BLaER1 (cell line): ENCODE data around the gene PNPLA2.
A peak's percentile ranks its signal among the peaks of the same experiment; 100 is the strongest.

Source experiments
- H3K27ac ChIP-seq: shearing (Covaris generic); formaldehyde crosslinking; 2 replicates; pipeline ENCODE4 v1.8.1; 2022
- H3K27me3 ChIP-seq: shearing (Covaris generic); formaldehyde crosslinking; 2 replicates; pipeline ENCODE4 v1.8.1; 2022
- H3K36me3 ChIP-seq: shearing (Covaris generic); formaldehyde crosslinking; 2 replicates; pipeline ENCODE4 v1.8.1; 2022
- H3K4me1 ChIP-seq: shearing (Covaris generic); formaldehyde crosslinking; 2 replicates; pipeline ENCODE4 v1.8.1; 2022
- H3K4me2 ChIP-seq: shearing (Covaris generic); formaldehyde crosslinking; 2 replicates; pipeline ENCODE4 v1.8.1; 2022
- H3K4me3 ChIP-seq: shearing (Covaris generic); formaldehyde crosslinking; 2 replicates; pipeline ENCODE4 v1.8.1; 2022
- H3K9ac ChIP-seq: shearing (Covaris generic); formaldehyde crosslinking; 2 replicates; pipeline ENCODE4 v1.8.1; 2022
- H3K9me3 ChIP-seq: shearing (Covaris generic); formaldehyde crosslinking; 2 replicates; pipeline ENCODE4 v1.8.1; 2022
- H4K20me1 ChIP-seq: shearing (Covaris generic); formaldehyde crosslinking; 2 replicates; pipeline ENCODE4 v1.8.1; 2022
- Cebpa-rat ChIP-seq: shearing (Covaris generic); IDR thresholded peaks from 2 replicates; pipeline ENCODE4 v1.8.1; 2022

PNPLA2 gene

DNA sequence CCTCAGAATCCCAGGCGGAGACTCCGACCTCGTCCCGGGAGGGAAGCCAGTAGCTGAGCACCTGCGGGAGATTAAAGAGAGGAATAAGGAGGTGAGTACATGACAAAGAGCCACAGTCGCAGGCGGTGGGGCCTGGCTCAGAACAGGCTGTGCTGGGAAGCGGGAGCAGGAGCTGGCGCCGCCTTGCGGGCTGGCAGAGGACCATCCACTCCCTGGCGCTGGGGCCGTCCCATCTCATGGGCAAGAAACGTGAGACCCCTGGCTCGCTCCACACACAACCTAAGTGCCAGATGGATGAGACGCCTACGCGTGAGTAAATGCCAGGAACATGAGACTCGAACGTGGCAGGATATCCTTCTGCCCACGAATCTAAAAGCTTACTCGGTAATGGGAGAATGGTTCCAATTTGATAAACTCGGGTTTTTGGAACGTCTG lies 35.1 kb upstream of the PNPLA2 start:
- Histone ChIP-seq H3K9me3 (no peaks in the 10 kb centered on the region), H4K20me1 (peaks cover 20% of the 10 kb centered on the region; the same call in 1 of the 2 replicates), H3K27ac (no peak overlapping the region), H3K9ac (no peak overlapping the region), H3K36me3 (peaks cover 41% of the 10 kb centered on the region), H3K4me3 (no peak overlapping the region), H3K4me1 (peaks cover 74% of the 10 kb centered on the region), H3K4me2 (peak overlapping the region; percentile 39), H3K27me3 (no peaks in the 10 kb centered on the region)
- TF ChIP-seq Cebpa-rat = no peak

DNA sequence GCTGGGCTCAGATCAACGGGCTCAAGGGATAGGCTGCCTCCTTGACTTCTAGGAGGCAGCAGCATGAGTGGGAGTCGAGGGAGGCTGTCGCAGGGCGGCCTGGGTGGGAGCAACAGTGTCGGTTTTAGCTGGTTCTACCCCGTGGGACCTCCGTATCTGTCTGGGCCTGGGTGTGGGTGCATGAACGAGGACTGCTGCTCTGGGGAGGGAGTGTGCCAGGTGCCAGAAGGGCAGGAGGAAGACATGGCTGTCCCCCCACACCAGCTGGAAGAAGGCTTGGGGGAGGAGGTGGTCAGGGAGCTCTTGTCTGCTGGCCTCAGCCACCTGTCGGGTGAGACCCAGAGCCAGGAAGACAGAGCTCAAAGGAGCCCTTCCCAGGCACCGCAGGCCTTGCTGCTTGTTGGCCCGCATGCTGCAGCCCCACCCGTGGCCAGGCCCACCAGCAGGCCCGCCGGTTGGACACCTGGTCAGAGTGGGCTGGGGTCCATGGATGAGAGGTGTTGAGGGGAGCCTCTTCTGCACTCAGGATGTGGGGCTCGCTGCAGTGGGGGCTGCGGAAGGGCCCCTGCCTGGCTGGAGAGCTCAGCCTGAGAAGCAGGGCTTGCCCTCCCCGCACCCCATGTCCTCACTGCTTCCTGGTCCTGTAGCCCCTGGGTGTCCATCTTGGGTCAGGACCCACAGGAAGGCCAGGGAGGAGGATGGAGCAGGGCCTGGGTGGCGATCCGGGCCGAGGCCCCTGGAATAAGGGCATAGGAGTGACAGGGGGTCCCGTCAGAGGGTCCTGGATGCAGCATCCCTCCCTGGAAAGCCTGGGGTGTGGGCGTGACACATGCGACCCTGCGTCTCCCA lies 32.3 kb upstream of the PNPLA2 start:
- peaks cover 29% of the 10 kb centered on the region for H3K36me3 ChIP-seq
- H3K9ac ChIP-seq = no peak overlapping the region
- 0 out of 2 replicates have a peak overlapping the region, but pooled peaks have one; percentile 5 for H3K4me2 ChIP-seq
- no peaks in the 10 kb centered on the region for H3K9me3 ChIP-seq
- peaks cover 57% of the 10 kb centered on the region for H3K4me1 ChIP-seq
- H3K27ac ChIP-seq = no peak overlapping the region
- H3K4me3 ChIP-seq = no peak overlapping the region
- no peak for TF ChIP-seq Cebpa-rat
- no peaks in the 10 kb centered on the region for H3K27me3 ChIP-seq
- peaks cover 31% of the 10 kb centered on the region; the same call in 1 of the 2 replicates for H4K20me1 ChIP-seq

DNA sequence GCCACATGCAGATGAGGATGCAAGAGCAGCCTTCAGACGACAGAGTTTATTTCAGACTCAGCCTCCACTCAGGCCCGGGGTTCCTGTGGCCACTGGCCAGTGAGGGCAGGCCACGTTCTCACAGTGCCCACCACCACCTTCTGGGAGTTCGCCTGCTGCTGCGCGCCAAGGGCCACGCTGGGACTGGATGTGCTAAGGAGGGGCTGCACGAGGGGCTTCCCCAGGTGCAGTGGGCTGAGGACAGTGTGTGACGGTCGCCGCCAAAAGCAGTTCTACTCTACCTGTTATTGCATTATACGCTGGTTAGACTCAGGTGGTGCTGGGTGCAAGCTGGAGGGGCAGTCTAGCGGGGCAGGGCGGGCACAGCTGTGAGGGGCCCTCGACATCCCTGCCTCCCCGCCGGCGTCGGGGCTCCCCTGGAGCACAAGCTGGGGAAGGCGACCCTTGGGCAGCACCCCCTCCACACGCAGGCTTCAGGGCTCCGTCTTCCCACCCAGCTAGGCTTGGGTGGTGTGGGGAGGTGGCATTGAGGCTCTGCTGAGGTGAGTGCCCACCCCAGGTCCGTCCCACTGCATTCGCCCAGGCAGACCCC lies 31.5 kb upstream of the PNPLA2 start:
- Histone ChIP-seq H3K27ac (no peak overlapping the region), H3K9ac (no peak overlapping the region), H3K27me3 (no peaks in the 10 kb centered on the region), H3K4me3 (no peak overlapping the region), H3K36me3 (peaks cover 30% of the 10 kb centered on the region), H4K20me1 (peaks cover 32% of the 10 kb centered on the region; the same call in 1 of the 2 replicates), H3K9me3 (no peaks in the 10 kb centered on the region), H3K4me1 (peaks cover 50% of the 10 kb centered on the region), H3K4me2 (peak overlapping the region; percentile 55; the same call in 1 of the 2 replicates)
- TF ChIP-seq Cebpa-rat = no peak

DNA sequence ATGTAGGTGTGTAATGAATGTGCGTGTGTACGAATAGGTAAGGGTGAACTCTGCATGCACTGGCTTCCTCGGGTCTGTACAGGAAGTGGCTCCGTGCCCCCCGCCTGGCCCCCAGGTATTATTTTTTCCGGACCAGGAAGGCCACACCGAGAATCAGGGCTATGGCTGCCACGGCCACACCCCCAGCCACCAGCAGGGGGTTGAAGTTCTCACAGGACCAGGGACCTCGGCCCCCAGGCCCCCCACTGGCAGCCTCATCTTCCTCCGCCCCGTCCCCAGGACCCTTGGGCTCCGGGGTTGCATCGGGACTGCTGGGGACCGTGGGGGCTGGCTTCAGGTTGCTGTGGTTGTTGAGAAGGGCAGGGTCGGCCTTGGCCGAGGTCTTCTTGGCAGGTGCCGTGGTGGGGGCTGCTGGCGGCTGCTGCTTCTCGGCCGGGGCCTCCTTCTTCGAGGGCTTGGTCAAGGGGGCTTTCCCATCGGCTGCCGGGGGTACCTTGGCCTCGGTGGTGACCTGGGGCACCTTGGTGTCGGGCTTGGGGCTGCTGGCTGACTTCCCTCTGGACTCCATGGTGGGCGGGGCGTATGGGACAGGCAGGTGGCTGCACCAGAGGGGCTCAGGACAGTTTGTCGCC lies 30.6 kb upstream of the PNPLA2 start:
- Histone ChIP-seq H3K9me3 (no peaks in the 10 kb centered on the region), H3K36me3 (peaks cover 32% of the 10 kb centered on the region), H3K4me1 (peaks cover 41% of the 10 kb centered on the region), H3K9ac (no peak overlapping the region), H3K4me2 (peak overlapping the region; percentile 55), H3K27ac (no peak overlapping the region), H4K20me1 (peaks cover 33% of the 10 kb centered on the region; the same call in 1 of the 2 replicates), H3K27me3 (no peaks in the 10 kb centered on the region), H3K4me3 (no peak overlapping the region)
- TF ChIP-seq Cebpa-rat = no peak

DNA sequence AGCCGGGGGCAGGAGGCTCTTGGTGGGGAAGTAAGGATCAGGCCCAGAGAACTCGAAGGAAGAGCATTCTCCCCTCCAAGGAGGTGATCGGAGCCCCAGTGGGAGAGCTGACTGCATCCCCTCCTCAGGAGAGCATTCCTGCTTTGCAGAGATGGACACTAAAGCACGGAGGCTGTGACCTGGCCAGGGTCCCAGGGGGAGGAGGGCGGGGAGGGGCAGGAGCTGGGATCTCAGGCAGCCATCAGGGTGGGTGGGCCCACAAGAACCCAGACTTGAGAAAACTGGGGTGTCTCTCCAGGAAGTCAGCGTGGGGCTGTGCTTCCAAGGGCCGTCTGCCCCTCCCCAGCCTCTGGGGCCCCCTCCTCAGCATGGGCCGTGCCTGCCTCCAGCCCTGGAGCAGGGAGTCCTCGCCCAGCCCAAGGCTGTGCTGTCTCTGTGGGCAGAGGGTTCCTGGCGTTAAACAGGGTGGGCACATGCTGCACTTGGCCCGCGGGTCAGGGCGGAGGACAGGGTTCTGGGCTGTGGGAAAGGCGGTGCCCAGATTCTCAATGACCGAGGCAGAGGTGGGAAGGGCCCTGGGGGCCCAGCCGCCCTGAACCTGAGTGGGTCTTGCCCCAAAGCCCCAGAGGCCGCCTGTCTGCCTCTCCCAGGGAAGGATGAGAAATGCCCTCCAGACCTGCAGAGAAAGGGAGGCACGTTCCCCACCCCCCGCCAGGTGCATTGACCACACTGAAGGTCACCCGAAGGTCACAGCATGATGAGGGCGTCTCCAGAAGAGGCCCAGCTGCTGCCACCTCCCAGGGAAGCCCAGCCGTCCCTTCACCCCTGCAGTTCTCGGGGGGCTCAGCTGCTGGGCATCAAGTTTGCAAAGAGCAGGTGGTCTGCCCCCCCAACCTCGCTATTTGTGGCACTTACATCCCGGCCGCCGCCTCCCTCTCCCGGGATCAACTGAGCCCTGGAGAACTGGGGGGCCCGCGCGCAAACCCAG lies 29.5 kb upstream of the PNPLA2 start:
- H3K27me3 ChIP-seq = no peaks in the 10 kb centered on the region
- TF ChIP-seq Cebpa-rat = no peak
- H3K4me3 ChIP-seq = no peak overlapping the region
- peaks cover 36% of the 10 kb centered on the region for H3K4me1 ChIP-seq
- H3K27ac ChIP-seq = no peak overlapping the region
- peaks cover 35% of the 10 kb centered on the region for H3K36me3 ChIP-seq
- no peak overlapping the region for H3K9ac ChIP-seq
- peaks cover 42% of the 10 kb centered on the region for H4K20me1 ChIP-seq
- H3K9me3 ChIP-seq = no peaks in the 10 kb centered on the region
- H3K4me2 ChIP-seq = peak overlapping the region; percentile 55

DNA sequence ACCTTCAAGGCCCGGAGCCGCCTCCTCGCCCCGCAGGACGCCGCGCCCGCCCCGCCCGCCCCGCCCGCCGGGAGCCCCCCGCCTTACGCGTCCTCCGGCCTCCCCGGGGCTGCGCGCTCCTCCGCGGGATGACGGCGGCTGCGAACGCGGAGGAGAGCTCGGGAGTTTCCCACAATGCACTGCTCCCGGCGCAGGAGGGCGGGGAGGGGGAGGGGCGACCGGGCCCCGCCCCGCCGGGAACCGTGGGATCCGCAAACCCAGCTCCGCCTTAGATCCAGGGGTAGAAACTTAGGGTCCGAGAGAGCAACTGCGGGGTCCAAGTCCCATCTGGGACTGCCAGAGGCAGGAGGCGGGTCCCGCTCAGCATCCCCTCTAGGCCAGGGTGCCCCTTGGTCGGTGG lies 28.8 kb upstream of the PNPLA2 start, which contains the start of gene CEND1:
TSS of gene CEND1 (minus strand) at position 148 of the 400 bp plus-strand sequence. CDS start 1,514 bp downstream, outside the sequence.
- Histone ChIP-seq H3K4me3 (no peak within 1 kb of the TSS), H3K4me2 (peak within 1 kb of the TSS; percentile 55), H3K36me3 (peaks cover 41% of the 10 kb centered on the region), H4K20me1 (peaks cover 43% of the 10 kb centered on the region), H3K4me1 (peaks cover 43% of the 10 kb centered on the region), H3K9me3 (no peaks in the 10 kb centered on the region), H3K27me3 (no peaks in the 10 kb centered on the region), H3K9ac (no peak within 1 kb of the TSS), H3K27ac (no peak within 1 kb of the TSS)
- no peak for TF ChIP-seq Cebpa-rat

DNA sequence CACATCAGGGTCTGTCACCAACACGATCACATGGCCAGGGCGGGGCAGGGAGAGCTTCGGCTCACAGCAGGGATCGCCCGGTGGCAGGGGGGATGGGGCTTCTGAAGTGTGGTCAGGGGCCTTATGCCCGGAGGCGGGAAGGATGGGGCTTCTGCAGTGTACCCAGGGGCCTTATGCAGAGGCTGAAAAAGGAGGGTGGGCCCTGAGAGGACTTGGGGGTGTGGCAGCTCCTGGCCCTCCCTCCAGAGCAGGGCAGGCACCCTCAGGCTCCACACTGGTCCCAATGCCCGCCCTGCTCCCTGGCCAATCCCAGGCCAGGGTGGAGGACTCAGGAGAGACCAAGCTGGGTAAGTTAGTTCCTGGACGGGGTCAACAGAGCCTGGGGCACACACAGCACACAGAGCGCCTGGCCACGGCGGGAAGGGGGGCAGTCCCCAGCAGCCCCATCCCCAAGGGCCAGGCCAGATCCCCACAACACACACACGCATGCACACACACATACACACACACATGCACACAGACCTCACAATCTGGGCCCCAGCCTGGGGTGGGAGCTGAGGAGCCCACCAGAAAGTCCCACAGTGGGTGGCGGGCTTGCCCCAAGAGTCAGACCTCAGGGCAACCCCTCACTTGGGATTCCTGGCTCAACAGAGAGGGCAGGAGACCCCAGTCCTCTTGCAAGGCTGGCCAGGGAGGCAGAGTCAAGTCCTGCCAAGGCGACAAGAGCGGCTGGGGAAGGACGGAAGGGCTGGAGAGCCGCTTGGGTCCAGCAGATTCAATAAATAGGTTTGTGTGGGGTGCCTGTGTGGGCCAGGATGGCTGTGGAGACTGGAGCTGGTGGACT lies 27.8 kb upstream of the PNPLA2 start:
- no peak overlapping the region for H3K9ac ChIP-seq
- H3K9me3 ChIP-seq = no peaks in the 10 kb centered on the region
- peaks cover 52% of the 10 kb centered on the region for H4K20me1 ChIP-seq
- no peaks in the 10 kb centered on the region for H3K27me3 ChIP-seq
- no peak overlapping the region for H3K4me2 ChIP-seq
- peaks cover 50% of the 10 kb centered on the region for H3K4me1 ChIP-seq
- TF ChIP-seq Cebpa-rat = no peak
- peaks cover 41% of the 10 kb centered on the region for H3K36me3 ChIP-seq
- no peak overlapping the region for H3K27ac ChIP-seq
- no peak overlapping the region for H3K4me3 ChIP-seq

DNA sequence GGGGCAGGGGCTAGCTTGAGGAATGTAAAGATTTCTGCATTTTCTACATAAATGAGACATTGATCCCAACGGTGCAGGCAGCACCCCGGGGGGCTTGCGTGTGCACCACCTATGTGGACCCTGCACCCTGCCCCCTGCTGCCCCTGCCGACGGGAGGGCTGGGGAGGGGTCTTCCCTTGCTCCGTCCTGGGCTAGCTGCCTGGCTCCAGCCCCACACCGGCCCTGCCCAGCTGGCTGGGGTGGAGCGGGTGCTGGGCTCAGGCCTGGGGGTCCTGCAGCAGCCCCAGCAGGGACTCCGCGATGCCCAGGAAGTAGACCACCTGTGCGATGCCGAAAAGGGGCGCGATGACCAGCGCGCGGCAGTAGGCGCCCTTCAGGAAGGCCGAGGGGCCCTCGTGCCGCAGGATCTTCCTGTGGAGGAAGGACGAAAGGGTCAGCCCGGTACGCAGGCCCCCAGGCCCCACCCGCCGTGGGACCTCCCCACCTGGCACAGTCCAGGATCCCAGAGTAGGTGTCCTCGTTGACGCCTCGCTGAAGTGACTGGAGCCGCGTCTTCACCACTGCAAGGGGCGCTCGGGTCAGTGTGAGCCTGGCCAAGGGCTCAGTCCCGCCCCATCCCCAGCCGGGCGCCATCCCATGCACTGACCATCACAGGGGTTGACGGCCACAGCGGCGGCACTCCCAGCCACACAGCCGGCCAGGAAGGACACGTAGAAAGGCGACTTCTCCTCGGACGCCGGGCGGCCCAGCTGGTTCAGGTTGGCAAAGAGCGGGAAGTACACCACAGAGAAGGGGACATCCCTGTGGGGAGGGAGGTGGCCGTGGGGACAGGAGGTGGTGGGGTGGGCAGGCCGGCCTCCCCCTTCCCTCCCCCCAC lies 26.8 kb upstream of the PNPLA2 start:
- no peaks in the 10 kb centered on the region for H3K27me3 ChIP-seq
- H3K36me3 ChIP-seq = peaks cover 41% of the 10 kb centered on the region
- no peaks in the 10 kb centered on the region for H3K9me3 ChIP-seq
- H3K9ac ChIP-seq = no peak overlapping the region
- TF ChIP-seq Cebpa-rat = no peak
- H3K4me2 ChIP-seq = no peak overlapping the region
- H3K4me1 ChIP-seq = peaks cover 48% of the 10 kb centered on the region
- peaks cover 60% of the 10 kb centered on the region for H4K20me1 ChIP-seq
- H3K27ac ChIP-seq = no peak overlapping the region
- H3K4me3 ChIP-seq = no peak overlapping the region
